CD4-positive, alpha-beta T cell treated with Interferon alpha-2 for 1 hour (primary cell): ENCODE results near the gene SLC25A51.

Experiments used
- DNase-seq, 2 donors: peaks; one replicate each; pipeline ENCODE4 v3.0.0-alpha.2; 2020 to 2022

SLC25A51 gene

DNA sequence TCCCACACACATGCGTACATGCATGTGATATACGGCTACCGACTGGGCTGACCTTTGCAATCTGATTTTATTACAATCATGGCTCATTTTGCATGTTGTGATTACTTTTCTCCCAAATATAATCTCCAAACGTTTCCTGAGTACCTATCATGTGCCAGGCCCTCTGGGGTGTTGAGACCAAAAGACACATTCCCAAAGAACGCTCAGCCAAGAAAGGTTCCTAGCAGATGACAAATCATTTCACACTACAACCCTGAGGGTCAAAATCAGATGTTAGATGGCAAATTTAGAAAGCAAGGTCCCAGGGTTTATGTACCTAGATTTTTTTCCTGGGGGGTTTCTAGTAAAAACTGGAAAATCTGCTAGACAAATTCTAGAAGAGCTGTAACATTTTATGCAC lies 32.4 kb upstream of the SLC25A51 start:
- no peak for DNase-seq

DNA sequence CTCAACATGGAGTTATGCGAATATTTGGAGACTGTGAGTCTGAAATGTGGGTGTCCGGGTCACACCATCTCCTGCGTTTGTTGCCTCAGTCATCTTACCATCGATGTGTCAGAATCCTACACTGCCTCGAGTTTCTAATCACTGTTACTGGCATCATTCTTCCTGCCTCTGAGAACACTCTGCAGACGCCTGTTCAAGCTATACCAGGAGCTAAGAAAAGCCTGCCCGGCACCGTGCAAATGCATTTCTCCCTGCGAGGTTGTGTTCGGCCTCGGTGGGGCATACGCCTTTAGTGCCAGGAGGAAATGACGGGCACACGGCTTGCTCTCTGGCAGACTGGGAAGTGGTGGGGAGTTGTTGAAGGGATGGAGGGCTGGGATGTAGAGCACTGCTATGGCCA lies 31.2 kb upstream of the SLC25A51 start:
- DNase-seq: no peak

DNA sequence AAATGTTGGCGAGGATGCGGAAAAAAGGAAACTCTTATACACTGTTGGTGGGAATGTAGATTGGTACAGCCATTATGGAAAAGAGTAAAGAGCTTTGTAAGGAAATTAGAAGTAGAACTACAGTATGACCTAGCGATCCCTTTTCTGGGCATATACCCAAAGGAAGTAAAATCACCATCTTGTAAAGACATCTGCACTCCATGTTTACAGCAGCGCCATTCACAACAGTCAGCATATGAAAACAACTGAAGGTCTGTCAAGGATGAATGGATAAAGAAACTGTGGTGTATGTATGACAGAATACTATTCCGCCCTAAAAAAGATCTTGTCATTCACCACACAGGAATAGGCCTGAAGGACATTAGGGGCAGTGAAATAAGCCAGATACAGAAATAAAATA lies 27.7 kb upstream of the SLC25A51 start:
- DNase-seq: no peak

DNA sequence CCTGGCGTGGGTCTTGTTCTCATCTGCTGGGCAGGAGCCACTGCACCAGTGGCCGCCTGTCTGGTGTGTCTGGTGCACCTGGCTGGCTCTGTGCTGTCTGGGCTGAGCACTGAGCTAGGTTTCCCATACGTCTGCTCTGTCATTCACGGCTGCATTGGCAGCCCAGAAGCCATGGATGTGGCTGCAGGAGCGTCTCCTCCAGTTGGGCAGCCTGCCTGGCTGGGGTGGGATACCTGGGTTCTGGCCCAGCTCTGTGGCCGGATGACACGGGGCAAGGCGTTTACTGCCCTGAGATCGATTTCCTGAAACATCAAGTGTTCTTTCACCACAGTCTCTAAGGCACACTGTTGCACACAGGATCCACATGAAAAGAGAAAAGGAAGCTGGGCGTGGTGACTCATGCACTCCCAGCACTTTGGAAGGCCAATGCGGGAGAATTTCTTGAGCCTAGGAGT lies 25.5 kb upstream of the SLC25A51 start:
- DNase-seq: no peak

DNA sequence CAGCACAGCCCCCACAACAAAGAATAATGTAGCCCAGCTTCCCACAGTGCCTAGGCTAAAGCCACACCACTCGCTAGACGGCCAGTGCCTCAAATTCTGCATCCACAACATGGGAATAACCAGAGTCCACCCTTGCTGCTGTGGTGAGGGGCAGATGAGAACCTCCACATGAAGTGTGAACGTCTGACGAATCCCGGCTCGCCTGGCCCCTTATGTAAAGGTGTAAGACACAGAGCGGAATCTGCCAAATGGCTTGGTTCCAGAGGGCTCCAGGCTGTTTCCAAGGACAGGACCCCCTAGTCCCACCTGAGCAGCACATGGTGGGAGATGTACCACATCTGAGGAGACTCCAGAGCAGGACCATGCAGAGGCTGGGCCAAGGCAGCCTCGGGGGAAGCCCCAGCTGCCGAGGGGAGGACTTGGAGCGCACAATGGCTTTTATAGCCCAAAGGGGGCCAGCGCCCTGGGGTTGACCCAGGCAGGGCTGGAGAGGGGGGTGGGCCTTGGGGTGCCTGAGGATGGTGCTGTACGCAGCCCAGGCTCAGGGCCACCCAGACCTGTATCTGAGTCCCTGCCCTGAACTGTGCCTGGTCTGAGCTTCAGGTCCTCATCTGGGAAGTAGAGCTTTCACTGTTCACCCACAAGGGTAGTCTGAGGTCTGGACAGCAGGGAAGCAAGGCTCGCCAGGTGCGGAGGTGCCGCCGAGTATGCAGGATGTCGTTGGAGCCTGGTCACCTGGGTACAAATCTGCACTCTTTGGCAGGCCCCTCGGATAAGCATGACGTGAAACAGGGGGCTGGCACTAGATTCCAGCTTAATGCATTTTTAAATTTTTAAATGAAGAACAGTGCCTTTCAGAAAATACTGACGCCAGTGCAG lies 24.9 kb upstream of the SLC25A51 start:
- DNase-seq: no peak

DNA sequence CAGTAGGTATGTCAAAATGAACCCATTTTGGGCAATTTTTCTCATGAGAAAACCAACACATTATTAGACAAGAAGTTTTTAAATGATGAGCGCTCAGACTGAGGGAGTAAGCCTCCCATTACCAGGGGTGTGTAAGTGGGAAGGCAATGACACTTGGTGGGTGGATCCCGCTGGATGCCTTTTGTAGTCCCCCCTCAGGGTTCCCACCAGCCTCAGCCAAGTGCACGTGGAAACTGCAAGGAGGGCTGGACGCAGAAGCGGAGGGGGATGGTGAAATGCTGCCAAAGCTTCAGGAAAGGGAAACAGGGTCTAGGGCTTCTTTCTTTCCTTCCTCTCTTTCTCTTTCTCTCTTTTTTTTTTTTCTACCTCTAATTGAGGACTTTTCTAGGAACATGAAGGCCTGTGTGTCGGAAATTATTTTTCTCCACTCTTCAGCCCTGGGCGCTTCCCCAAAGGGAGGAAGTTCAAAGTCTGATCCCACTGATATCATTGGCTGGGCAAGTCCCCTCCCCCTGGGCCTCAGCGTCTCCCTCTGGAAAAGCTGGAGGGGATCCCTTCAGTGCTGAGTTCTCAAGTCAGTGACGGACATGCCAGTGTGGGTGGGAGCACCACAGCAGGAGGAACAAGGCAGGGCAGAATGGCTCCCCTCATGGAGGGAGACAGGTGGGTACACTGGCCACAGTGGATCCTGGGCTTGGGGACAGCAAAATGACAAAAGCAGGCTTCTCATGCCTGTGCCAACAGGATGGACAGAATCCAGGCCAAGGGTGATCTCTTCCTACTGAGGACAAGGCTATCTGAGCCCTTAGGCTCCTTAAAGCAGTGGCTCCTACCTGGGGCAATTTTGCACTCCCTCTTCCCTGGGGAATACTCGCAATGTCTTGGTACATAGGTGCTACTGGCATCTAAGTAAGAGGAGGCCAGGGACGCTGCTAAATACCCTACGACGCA lies 23.9 kb upstream of the SLC25A51 start:
- DNase-seq: no peak

DNA sequence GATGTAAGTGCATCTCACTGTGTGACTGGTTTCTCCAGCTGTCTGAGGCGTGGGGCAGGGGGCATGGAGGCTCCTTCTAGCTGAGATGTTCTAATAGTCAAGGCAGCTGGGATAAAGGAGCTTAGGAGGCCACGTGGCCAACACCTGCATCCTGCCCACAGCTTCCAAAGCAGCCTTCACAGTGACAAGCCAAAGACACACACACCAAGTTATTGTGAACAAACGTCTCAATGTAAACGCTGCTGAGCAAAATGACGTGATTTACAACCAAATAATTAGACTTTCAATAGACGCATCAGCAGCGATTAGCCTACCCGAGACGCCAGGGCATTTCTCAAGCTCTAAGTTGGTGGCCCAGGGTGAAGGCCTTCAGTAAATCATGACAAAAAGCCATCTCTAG lies 23.2 kb upstream of the SLC25A51 start:
- no peak for DNase-seq

DNA sequence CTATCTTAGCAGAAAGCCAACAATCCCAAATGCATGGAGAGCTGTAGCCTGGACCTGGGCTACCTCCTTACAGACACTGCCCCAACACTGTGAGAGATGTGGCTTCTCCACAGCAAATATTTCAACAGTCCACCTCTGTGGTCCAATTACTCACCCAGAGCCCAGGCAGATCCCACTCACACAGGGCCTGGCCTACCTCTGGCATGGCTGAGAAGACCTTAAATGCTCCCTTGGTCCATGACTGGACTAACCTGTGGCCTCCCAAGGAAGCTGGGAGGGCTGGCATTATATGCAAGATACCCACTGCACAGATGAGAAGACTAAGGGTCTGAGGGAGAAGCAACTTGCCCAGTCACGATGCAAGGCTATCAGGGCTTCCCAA lies 22.8 kb upstream of the SLC25A51 start:
- no peak for DNase-seq

DNA sequence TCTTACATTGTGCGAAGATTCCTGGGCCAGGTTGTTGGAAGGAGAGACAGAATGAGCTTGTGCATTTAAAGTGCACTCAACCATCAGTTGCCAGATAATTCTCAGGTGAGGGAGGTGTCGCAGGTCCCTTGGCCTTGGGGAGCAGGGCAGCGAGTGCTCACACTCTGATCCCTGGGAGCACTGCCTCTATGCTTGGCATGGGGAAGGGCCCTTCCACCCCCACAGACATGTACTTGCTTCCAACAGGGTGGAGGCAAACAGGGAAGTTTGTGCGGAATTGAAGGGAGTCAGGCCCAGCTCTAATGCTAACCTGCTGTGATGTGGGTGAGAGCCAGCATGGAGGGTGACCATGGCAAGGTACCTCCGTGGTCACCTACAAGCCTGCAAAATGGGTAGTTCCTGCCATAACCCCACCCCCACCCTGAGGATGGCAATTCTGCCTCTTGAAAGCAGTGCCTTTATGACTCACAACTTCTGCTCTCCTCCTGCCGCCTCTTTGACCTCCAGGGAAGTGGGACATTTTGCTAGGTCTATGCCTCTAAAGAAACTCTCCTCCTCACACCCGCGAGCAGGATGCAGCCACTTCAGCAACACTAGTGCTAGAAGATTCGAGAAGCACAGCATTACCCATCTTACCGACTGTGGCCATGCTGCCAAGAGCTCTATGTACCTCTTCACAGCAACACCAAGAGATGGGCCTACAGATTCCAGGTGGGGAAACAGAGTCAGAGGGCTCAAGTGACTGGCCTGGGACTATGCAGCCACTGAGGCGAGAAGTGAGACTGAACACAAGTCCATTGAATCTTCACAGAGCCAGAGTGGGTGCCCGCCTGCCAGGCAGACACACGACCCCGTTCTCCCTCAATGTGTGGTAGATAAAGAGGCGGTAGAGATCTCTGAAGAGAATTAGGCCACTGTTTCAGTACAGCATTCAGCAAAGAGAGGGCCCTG lies 22.1 kb upstream of the SLC25A51 start:
- no peak for DNase-seq

DNA sequence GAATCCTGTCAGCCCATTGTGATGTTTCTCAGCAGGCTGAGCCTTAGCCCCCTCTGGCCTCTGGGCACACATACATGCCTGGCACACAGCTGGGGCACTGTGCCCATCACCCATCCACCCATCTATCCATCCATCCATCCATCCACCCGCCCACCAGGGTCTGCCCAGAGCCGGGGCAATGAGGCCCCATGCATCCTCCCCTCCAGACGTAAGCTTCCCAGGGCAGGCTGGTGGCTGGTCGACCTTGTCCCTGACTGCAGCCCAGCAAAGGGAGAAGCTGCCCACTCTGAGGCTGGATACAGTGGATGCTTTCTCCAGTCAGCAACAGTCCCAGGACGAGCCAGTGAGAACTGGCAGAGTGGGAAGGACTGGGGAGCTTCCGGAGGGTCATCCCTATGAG lies 21.1 kb upstream of the SLC25A51 start:
- no peak for DNase-seq

DNA sequence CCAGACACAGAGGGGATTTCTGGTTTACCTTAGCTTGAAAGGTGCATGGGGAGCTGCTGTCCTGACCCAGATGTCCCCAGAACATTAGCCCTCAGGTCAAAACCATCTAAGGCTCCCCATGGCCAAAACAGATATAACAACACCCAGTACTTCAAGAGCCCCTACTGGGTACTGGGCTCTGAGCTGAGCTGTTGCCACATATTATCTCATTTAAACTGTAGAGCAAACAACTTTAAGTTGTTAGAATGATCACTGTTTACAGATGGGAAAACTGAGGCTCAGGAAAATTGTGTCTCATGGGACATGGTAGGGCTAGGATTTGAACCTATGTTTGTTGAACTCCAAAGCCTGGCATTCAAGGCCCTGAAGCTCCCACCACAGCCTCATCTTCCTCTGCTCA lies 20.6 kb upstream of the SLC25A51 start:
- no peak for DNase-seq

DNA sequence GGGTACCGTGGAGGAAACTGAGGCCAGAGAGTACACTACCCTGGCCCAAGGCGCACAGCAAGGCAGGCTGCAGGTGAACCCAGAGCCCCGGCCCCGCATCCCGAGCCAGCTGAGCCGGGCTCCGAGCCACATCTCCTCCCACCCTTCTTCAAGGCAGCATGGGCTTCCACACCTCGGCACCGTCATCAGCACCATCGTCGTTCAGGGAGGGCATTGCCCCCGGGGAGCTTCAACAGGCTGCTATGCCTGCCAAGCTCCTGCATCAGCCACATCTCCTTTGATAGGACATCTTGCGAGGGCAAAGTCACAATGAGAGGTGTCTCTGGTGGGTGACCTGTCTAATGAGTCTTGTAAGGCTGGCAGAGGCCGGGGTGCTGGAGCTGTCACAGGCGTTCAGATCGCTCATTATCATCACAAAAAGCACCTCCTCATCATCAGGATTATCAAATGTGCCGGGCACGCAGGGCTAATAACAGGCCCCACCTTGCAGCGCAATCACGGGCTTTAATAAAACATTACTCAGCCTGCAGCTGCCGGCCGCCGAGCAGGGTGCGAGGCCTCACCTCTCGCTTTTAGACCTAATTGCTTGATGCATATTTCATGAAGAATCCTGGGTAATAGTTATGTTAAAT lies 20.0 kb upstream of the SLC25A51 start:
- no peak for DNase-seq

DNA sequence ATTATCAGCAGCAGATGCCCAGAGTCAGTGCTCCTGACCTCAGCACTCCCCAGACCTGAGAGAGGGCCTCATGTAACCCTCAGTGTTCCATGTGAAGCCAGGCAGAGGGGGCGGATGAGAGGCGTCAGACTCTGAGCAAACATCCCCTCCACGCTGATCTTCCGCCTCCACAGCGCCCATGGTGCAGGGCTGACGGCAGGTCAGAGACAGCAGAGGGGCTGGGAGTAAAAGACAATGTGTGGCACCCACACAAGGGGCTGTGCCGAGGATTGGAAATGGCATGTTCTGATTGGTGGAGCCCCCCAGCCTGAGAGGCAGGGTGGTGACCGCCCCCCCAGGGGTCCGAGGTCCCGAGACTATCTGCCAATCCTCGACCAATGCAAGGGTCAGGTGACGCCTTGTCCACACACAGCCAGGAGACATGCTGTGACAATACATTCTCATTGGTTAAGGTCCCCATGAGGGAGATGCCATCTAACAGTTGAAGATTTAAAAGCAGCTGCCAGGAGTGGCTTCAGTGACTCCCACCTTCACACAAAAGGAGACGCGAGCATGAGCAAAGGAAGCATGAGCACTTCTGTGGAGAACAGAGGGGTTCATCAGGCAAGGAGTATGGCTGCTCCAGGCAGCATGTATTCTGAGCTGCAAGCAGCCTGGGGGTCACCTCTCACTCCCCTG lies 19.3 kb upstream of the SLC25A51 start:
- no peak for DNase-seq

DNA sequence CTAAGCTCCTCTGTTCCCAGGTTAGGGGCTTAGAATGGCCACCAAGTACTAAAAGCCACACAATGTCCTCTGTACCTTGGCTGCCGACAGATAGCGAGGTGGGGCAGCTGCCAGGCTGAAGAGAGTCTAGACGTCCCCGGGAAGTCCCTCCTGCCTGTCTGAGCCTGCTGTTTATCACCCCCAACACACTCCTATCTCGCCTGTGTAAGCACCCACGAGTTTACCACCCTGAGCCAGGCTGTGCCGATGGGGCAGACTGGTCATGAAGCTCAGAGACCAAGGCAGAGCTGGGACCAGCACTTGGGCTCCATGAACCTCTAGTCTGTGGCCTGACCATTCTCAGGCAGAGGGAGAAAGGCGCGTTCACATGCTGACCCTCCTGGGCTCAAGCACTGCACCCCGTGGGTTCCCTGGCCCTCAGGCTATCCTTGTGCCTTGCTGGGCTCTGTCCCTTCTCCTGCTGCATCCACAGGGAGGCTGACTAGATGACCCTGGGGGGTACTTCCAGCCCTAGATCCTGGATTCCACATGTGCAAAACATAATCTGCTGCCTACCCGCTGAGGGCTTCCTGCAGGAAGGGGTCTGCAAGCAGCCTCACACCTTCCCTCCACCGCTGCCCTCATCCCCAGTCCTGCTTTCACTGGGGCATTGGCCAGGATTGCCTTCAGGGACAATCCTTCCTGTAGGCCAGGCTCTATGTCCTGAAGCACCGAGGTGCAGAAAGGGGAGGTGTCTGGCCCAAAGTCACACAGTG lies 18.6 kb upstream of the SLC25A51 start:
- no peak for DNase-seq

DNA sequence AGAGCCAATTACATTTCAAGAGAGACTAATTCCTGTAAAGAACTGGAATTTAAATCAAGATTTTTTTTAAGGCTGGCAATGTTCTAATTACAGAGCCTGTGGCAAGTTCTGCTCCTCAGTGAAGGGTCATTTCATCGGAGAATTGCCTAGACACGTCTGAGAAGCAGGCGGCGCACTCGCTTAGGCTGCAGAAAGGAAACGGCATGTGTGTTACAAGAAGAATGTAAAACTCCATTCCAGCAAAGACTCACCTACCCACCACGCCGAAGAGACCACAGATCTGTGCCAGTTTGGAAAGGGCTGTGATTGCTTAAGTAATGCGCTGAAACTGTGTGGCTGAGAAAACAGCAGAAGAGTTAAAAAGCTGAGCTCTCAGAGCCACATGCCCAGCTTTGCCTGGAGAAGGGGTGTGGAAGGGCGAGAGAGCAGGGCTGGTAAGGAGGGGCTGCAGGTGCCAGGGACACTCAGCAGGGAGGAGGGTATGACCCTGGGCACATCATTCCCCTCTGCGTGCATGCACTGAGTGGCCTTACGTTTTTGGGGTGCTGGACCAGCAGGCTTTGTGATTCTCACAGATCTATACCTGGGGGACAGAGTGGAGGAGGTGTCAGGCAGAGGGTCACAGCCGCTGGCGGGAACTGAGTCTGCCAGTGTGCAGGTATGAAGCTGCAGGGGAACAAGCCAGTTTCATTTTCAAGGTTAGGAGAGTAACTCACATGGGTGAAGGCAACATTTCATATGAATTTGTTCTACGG lies 17.8 kb upstream of the SLC25A51 start:
- DNase-seq: no peak

DNA sequence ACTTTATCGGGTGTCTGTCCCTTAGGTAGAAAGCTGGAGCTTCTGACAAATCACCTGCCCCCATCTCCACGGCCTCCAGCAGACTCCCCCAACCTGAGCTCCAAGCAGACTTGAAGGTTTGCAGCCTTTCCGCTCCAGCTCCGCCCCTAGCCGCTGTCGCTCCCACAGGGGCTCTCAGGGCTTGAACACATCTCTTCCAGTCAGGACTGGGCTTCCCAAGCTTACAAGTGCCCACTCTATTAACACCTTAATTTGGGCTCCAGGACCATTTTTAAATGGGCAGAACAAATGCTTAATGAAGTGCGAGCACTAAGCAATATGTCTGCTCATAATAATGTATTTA lies 17.2 kb upstream of the SLC25A51 start:
- no peak for DNase-seq

DNA sequence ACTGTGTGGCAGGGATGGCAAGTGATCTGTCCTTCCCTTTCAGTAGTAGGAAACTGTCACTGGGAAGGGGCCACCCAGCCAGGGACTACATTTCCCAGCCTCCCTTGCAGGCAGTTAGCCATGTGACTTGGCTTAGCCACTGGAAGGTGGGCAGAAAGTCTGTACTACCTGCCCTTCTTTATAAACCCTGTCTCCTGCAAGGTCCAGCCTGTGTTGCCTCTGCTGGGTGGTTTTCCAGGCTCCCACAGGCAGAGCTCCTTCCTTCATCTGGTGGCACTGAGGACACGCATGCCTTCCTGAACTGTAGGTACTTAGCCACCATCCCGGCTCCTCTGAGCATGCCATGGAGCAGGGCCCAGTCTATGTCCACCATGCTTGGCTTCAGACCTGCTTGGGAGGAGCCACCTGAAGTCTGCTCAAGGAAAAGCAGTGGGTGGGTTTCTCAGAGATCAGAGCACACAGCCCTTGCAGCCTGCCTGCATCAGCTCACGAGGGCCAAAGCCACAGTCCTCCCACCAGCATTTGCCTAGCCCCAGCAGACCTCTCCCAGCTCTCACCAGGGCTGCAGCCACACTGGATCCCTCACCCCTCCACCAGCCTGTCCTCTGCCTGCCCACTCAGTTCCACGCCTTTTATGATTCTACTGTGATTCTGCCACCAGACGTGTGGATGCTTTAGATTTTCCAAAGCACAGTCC lies 16.7 kb upstream of the SLC25A51 start:
- peak in 1 of 2 donors; percentile 7 for DNase-seq

DNA sequence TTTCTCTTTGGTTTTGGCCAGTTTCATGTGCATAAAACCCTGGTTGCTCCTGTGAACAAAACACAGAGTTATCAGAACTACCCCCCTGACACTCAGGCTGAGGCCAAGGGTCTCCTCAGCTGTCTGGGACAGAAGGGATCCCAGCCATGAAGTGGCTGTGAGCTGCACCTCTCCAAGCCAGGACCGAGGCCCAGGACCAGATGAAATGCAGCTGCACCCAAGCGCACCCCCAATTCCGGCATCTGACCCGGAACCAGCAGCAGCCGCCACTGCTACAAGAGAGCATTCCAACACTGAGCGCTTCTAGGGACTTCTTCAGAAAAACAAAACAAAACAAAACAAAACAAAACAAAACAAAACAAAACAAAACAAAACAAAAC lies 16.0 kb upstream of the SLC25A51 start:
- DNase-seq: no peak

DNA sequence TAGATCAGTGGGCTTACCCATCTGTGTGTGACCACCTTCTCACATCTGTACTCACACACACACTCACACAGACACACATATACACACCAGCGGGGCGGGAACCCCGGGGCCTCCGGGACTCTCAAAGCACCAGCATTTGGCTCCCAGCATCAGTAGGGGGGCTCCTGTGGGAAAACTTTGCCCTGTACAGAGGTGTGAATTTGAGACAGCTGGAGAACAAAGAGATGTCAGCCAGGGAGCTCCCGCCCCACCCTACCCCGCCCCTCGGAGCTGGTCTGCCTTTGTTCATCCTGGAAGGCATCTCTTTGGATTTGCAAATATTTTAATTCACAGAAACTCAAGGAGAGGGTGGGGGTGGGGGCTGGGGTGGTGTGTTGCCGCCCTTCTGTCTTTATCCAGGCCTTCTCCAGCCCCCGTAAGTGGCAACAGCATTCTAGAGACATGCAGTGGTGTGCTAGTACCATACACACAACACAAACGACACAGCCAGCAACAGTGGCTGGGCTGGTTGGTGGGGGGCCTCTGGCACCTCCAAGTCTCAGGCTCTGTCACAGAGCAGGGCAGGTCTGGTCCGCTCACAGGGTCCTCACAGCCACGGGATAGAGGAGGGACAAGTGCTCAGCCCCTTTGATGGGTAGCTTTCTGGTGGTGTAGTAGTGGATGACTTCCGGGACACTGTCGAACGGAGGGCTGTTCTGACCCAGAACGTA lies 15.5 kb upstream of the SLC25A51 start:
- no peak for DNase-seq
